H1 (cell line): ENCODE results near the gene IQCF6. TPM values are rescaled to one million over a fixed set of nuclear protein-coding genes. Genes with fewer than 3 reads are reported as not detected.

Source experiments
- CTCF ChIA-PET: fragments of 300-600 bp; sonication (Branson Sonifier 250); formaldehyde crosslinking; loops from one replicate; lab custom pipeline; 2021; ENCODE audit not compliant: partially characterized antibody; lab: Charles Lee
- POLR2A ChIA-PET: fragments of 300-600 bp; sonication (Branson Sonifier 250); formaldehyde crosslinking; loops from one replicate; lab custom pipeline; 2021; ENCODE audit warnings: inconsistent platforms; ENCODE audit not compliant: partially characterized antibody; lab: Charles Lee
- DNase-seq, 2 experiments: peaks; one replicate each; pipeline versions ENCODE4 v3.0.0 to v3.0.0-alpha.2; 2010 to 2022; ENCODE audit warnings: low spot score in 2 of 2, low read depth in 1 of 2, mixed read lengths in 1 of 2
- FAIRE-seq: peaks from 2 replicates; lab custom pipeline; 2011; peaks lifted over from hg19 to GRCh38; lab: Jason Lieb, UNC
- H2AFZ ChIP-seq: 2 replicates; pipeline ENCODE4 v1.8.1; 2012; ENCODE audit warnings: low read length, inconsistent platforms
- H2AK5ac ChIP-seq: 2 replicates; pipeline ENCODE4 v1.6.1; 2013; ENCODE audit warnings: low read depth, low read length
- H2BK120ac ChIP-seq: replicated peaks from 2 replicates; pipeline ENCODE3; 2013; ENCODE audit warnings: low read depth, low read length, inconsistent platforms
- H2BK12ac ChIP-seq: 2 replicates; pipeline ENCODE4 v1.6.1; 2013; ENCODE audit warnings: low read depth, low read length
- H2BK15ac ChIP-seq: 2 replicates; pipeline ENCODE4 v1.6.1; 2013; ENCODE audit warnings: low read length
- H2BK20ac ChIP-seq: 2 replicates; pipeline ENCODE4 v1.6.1; 2013; ENCODE audit warnings: low read length
- H2BK5ac ChIP-seq: 2 replicates; pipeline ENCODE4 v1.6.1; 2013; ENCODE audit warnings: low read depth, low read length
- H3K14ac ChIP-seq: 2 replicates; pipeline ENCODE4 v1.6.1; 2013; ENCODE audit warnings: inconsistent platforms; ENCODE audit not compliant: insufficient read length
- H3K18ac ChIP-seq: 2 replicates; pipeline ENCODE4 v1.6.1; 2013; ENCODE audit warnings: low read length; ENCODE audit errors: extremely low read depth
- H3K23ac ChIP-seq: 2 replicates; pipeline ENCODE4 v1.6.1; 2013; ENCODE audit warnings: inconsistent platforms; ENCODE audit not compliant: insufficient read length
- H3K23me2 ChIP-seq: 2 replicates; pipeline ENCODE4 v1.6.1; 2013; ENCODE audit warnings: low read depth, low read length
- H3K27ac ChIP-seq: 2 replicates; pipeline ENCODE4 v1.6.1; 2011; ENCODE audit warnings: low read depth, low read length, inconsistent platforms
- H3K27me3 ChIP-seq, 4 experiments: replicated peaks in 1 of 4; 1 replicate in 1 of 4; 2 replicates in 3 of 4; pipeline versions ENCODE4 v1.6.1 to v1.8.1; 2011 to 2013; ENCODE audit warnings: low read length in 3 of 4, mild to moderate bottlenecking in 3 of 4, inconsistent platforms in 2 of 4, mixed read lengths in 2 of 4, moderate library complexity in 1 of 4; ENCODE audit not compliant: control insufficient read depth in 3 of 4, insufficient read depth in 3 of 4; ENCODE audit errors: extremely low read depth in 1 of 4
- H3K36me3 ChIP-seq, 4 experiments: 2 replicates each; pipeline versions ENCODE4 v1.6.1 to v1.8.1; 2011 to 2013; ENCODE audit warnings: mild to moderate bottlenecking in 4 of 4, low read length in 3 of 4, moderate library complexity in 2 of 4, control low read depth in 1 of 4, inconsistent platforms in 1 of 4; ENCODE audit not compliant: insufficient read depth in 4 of 4, control insufficient read depth in 2 of 4
- H3K4ac ChIP-seq: replicated peaks from 2 replicates; pipeline ENCODE3; 2013; ENCODE audit warnings: low read length, low read depth, mixed read lengths, inconsistent platforms; ENCODE audit not compliant: insufficient read length
- H3K4me1 ChIP-seq, 4 experiments: replicated peaks in 1 of 4; 1 replicate in 1 of 4; 2 replicates in 3 of 4; pipeline versions ENCODE4 v1.6.1 to v1.8.1; 2011 to 2013; ENCODE audit warnings: low read length in 3 of 4, inconsistent platforms in 2 of 4, mixed read lengths in 1 of 4; ENCODE audit not compliant: insufficient read depth in 4 of 4, control insufficient read depth in 3 of 4
- H3K4me2 ChIP-seq, 2 experiments: 2 replicates each; pipeline versions ENCODE4 v1.6.1 to v1.8.1; 2011 to 2013; ENCODE audit warnings: low read depth in 2 of 2, low read length in 2 of 2, control low read depth in 1 of 2, inconsistent platforms in 1 of 2, mild to moderate bottlenecking in 1 of 2; ENCODE audit not compliant: insufficient read depth in 1 of 2
- H3K4me3 ChIP-seq, 4 experiments: fragments of 200-600, 300-600 bp in 1 of 4; sonication (generic), shearing (Covaris generic), sonication (Bioruptor Twin) in 1 of 4; 2 replicates each; pipeline versions ENCODE4 v1.5.1 to v1.8.1; 2011 to 2016; ENCODE audit warnings: low read length in 4 of 4, low read depth in 3 of 4, control low read depth in 2 of 4, inconsistent platforms in 2 of 4, mild to moderate bottlenecking in 2 of 4, mixed read lengths in 1 of 4, moderate library complexity in 1 of 4; ENCODE audit not compliant: insufficient read depth in 2 of 4; ENCODE audit errors: extremely low read depth in 1 of 4
- H3K56ac ChIP-seq: replicated peaks from 2 replicates; pipeline ENCODE3; 2013; ENCODE audit warnings: low read depth, mild to moderate bottlenecking, mixed read lengths, low read length, inconsistent platforms; ENCODE audit not compliant: insufficient read length
- H3K79me1 ChIP-seq: 2 replicates; pipeline ENCODE4 v1.6.1; 2013; ENCODE audit warnings: low read depth, low read length, control low read depth
- H3K79me2 ChIP-seq, 2 experiments: 2 replicates each; pipeline versions ENCODE4 v1.6.1 to v1.8.1; 2012 to 2013; ENCODE audit warnings: low read length in 2 of 2, mild to moderate bottlenecking in 2 of 2, inconsistent platforms in 1 of 2; ENCODE audit not compliant: insufficient read depth in 2 of 2, control insufficient read depth in 1 of 2
- H3K9ac ChIP-seq, 4 experiments: replicated peaks in 1 of 4; 1 replicate in 1 of 4; 2 replicates in 3 of 4; pipeline versions ENCODE4 v1.6.1 to v1.8.1; 2011 to 2013; ENCODE audit warnings: low read depth in 3 of 4, low read length in 3 of 4, control low read depth in 2 of 4, mild to moderate bottlenecking in 2 of 4, moderate library complexity in 2 of 4, inconsistent platforms in 1 of 4; ENCODE audit errors: extremely low read depth in 1 of 4
- H3K9me3 ChIP-seq, 2 experiments: 2 replicates each; pipeline versions ENCODE4 v1.6.1 to v1.8.1; 2012 to 2013; ENCODE audit warnings: mild to moderate bottlenecking in 2 of 2, moderate library complexity in 2 of 2, control low read depth in 1 of 2, inconsistent platforms in 1 of 2, low read depth in 1 of 2, low read length in 1 of 2, mixed read lengths in 1 of 2; ENCODE audit not compliant: insufficient read depth in 2 of 2
- H4K20me1 ChIP-seq, 2 experiments: replicated peaks in 1 of 2; 2 replicates each; pipeline versions ENCODE3 to v1.8.1; 2011 to 2013; ENCODE audit warnings: inconsistent platforms in 2 of 2, low read length in 2 of 2, mild to moderate bottlenecking in 1 of 2; ENCODE audit not compliant: insufficient read depth in 2 of 2, control insufficient read depth in 1 of 2
- H4K5ac ChIP-seq: 2 replicates; pipeline ENCODE4 v1.6.1; 2013; ENCODE audit warnings: low read length, low read depth, mixed read lengths, inconsistent platforms; ENCODE audit not compliant: insufficient read length
- H4K8ac ChIP-seq: 2 replicates; pipeline ENCODE4 v1.8.0; 2013; ENCODE audit warnings: mild to moderate bottlenecking, moderate library complexity, low read length, inconsistent platforms; ENCODE audit not compliant: insufficient read depth; ENCODE audit errors: extremely low read depth
- H4K91ac ChIP-seq: replicated peaks from 2 replicates; pipeline ENCODE3; 2013; ENCODE audit warnings: low read length, mixed read lengths, inconsistent platforms; ENCODE audit not compliant: insufficient read length
- ATF3 ChIP-seq: IDR thresholded peaks from 2 replicates; pipeline ENCODE4 v1.6.1; 2011; ENCODE audit warnings: low read depth, mild to moderate bottlenecking, low read length; ENCODE audit not compliant: insufficient read depth
- BCL11A ChIP-seq, 2 experiments: IDR thresholded peaks; one replicate each; pipeline ENCODE4 v1.6.1; 2011; ENCODE audit warnings: low read depth in 2 of 2, low read length in 2 of 2, mild to moderate bottlenecking in 2 of 2
- BRCA1 ChIP-seq: IDR thresholded peaks from 2 replicates; pipeline ENCODE4 v1.6.1; 2012; ENCODE audit warnings: low read depth, low read length, improper control_type of control experiment
- RNF2 ChIP-seq: fragments of 200-900, 300-1000 bp; sonication (generic); IDR thresholded peaks from 2 replicates; pipeline ENCODE4 v1.7.1; 2016; ENCODE audit warnings: borderline replicate concordance, low read depth, mild to moderate bottlenecking, antibody characterized with exemption, low read length; ENCODE audit not compliant: poor library complexity, severe bottlenecking; ENCODE audit errors: missing control alignments
- WGBS, 2 experiments: shearing (Covaris generic) in 1 of 2; methylation state at CpG; one replicate each; pipeline versions ENCODE4 v1.1.6 to v1.1.7; 2013 to 2015; ENCODE audit warnings: low lambda C conversion rate in 2 of 2, mixed read lengths in 2 of 2, inconsistent platforms in 1 of 2, low coverage in 1 of 2, missing lambda C conversion rate in 1 of 2; ENCODE audit not compliant: insufficient replicate concordance in 2 of 2, insufficient coverage in 1 of 2, insufficient read length in 1 of 2; ENCODE audit errors: extremely low coverage in 1 of 2, missing lambda C conversion rate in 1 of 2; 5-methylcytosine and 5-hydroxymethylcytosine counted together
- polyA plus RNA-seq, 7 experiments: library from polyadenylated mRNA; depleted of rRNA in 3 of 7; stranded (reverse) in 5 of 7; unstranded in 2 of 7; fragments of >200 nt in 5 of 7; fragments of 200-250 nt in 2 of 7; gene quantifications; 1 replicate in 5 of 7; 2 replicates in 1 of 7; 4 replicates in 1 of 7; pipeline versions ENCODE4 v1.2.1 to v1.2.3, GENCODE V29; 2011 to 2013; ENCODE audit warnings: missing spikeins in 2 of 7, mixed read lengths in 2 of 7
- total RNA-seq: library from RNA; stranded (reverse); fragmentation: NEBNext Ultra II Directional; extraction: Animal tissue kit (Norgen Biotek cat#: 25700); gene quantifications from 2 replicates; pipeline ENCODE4 v1.2.1, GENCODE V29; 2021

Gene IQCF6
- total and polyA plus RNA-seq, 2 of the 8 experiments (the other 6 are each of a cell fraction or from before 2014, with no cell fraction given) = not detected

DNA sequence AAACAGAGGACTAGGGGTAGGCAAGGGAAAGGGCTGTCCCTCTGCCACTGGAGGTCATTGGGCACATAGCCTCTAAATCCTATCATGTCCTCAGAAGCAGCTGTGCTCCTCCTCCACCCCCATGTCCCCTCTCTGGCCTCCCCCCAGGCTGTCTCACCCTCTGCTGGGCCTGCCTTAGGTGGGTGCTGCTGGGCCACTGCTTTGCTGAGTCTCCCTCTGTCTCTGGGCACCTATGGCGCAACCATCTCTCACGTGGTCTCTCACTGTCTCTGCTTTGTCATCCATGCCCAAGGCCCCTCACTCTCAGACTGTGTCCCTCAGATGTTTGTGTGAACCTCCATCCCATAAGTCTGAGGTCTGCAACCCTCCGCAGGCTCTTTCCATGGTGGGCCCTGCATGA lies 35.0 kb upstream of the IQCF6 start:
- H3K79me2 ChIP-seq = no peaks in the 10 kb centered on the region
- no peaks in the 10 kb centered on the region for H3K9me3 ChIP-seq
- ChIA-PET POLR2A (interaction anchor here (1.2 kb wide), 1 partner anchor 14 kb away, joined by 3 read pairs; no protein-coding TSS in a partner anchor), CTCF (interaction anchor here (1.1 to 4.7 kb wide), 4 partner anchors 12 to 95 kb away, joined by 3 to 24 read pairs (median 12); no protein-coding TSS in a partner anchor)
- no peak overlapping the region for H2BK120ac ChIP-seq
- H4K8ac ChIP-seq = no peak overlapping the region
- no peak overlapping the region for H2AFZ ChIP-seq
- H3K4me1 ChIP-seq = no peaks in the 10 kb centered on the region
- no peak overlapping the region for H2BK12ac ChIP-seq
- H3K14ac ChIP-seq = no peak overlapping the region
- H4K91ac ChIP-seq = no peak overlapping the region
- WGBS, 2 experiments = 86% methylated on average over 3 of the region's 3 CpGs; no CpG with 5 or more reads in 1 of the 2 experiments
- H3K18ac ChIP-seq = no peak overlapping the region
- no peak overlapping the region for H2BK20ac ChIP-seq
- H3K23me2 ChIP-seq = no peaks in the 10 kb centered on the region
- FAIRE-seq (no peak), DNase-seq (no peak)
- H3K27me3 ChIP-seq = no peaks in the 10 kb centered on the region
- no peaks in the 10 kb centered on the region for H4K20me1 ChIP-seq
- no peak overlapping the region for H3K4ac ChIP-seq
- H2BK5ac ChIP-seq = no peak overlapping the region
- H2BK15ac ChIP-seq = no peak overlapping the region
- H3K79me1 ChIP-seq = no peaks in the 10 kb centered on the region
- H3K27ac ChIP-seq = no peak overlapping the region
- H3K56ac ChIP-seq = no peak overlapping the region
- no peaks in the 10 kb centered on the region for H3K36me3 ChIP-seq
- no peak overlapping the region for H2AK5ac ChIP-seq
- H3K23ac ChIP-seq = no peak overlapping the region
- TF ChIP-seq RNF2 (no peak), BRCA1 (no peak), BCL11A (IDR thresholded peaks at IDR 0.05; ENCODE audit: low read depth in 2 of 2, low read length in 2 of 2) (no peak), ATF3 (no peak)
- no peak overlapping the region for H3K4me2 ChIP-seq
- H3K4me3 ChIP-seq = no peak overlapping the region
- H3K9ac ChIP-seq = no peak overlapping the region
- H4K5ac ChIP-seq = no peak overlapping the region
